Liver (tissue), 9 donors: Measurements from ENCODE around the gene GPR37. TPM values are rescaled to one million over a fixed set of nuclear protein-coding genes. Genes with fewer than 3 reads are reported as not detected.
A peak's percentile ranks its signal among the peaks of the same experiment; 100 is the strongest.

Source experiments
- DNase-seq: peaks from one replicate; pipeline ENCODE4 v3.0.0-alpha.2; 2017; ENCODE audit warnings: low spot score
- H3K27ac ChIP-seq, 2 donors: one replicate each; pipeline ENCODE4 v1.7.0; 2013; ENCODE audit warnings: inconsistent platforms in 2 of 2, low read length in 2 of 2, control low read depth in 1 of 2, low read depth in 1 of 2, mild to moderate bottlenecking in 1 of 2
- H3K27me3 ChIP-seq, 4 donors: one replicate each; pipeline versions ENCODE4 v1.6.1 to v1.7.0; 2013; ENCODE audit warnings: low read length in 3 of 4, inconsistent platforms in 1 of 4, mild to moderate bottlenecking in 1 of 4, moderate library complexity in 1 of 4; ENCODE audit not compliant: control insufficient read depth in 4 of 4, insufficient read depth in 4 of 4
- H3K36me3 ChIP-seq, 4 donors: one replicate each; pipeline versions ENCODE4 v1.6.1 to v1.7.0; 2013; ENCODE audit warnings: low read length in 3 of 4, mild to moderate bottlenecking in 3 of 4, low read depth in 1 of 4, moderate library complexity in 1 of 4; ENCODE audit not compliant: control insufficient read depth in 4 of 4, insufficient read depth in 3 of 4
- H3K4me1 ChIP-seq, 4 donors: one replicate each; pipeline versions ENCODE4 v1.6.1 to v1.7.0; 2013; ENCODE audit warnings: low read length in 3 of 4, mild to moderate bottlenecking in 3 of 4, moderate library complexity in 1 of 4; ENCODE audit not compliant: control insufficient read depth in 4 of 4, insufficient read depth in 4 of 4
- H3K4me3 ChIP-seq, 3 donors: one replicate each; pipeline versions ENCODE4 v1.6.1 to v1.7.0; 2013; ENCODE audit warnings: low read length in 3 of 3, control low read depth in 1 of 3, low read depth in 1 of 3, mild to moderate bottlenecking in 1 of 3
- H3K9ac ChIP-seq, 2 donors: one replicate each; pipeline ENCODE4 v1.7.0; 2013; ENCODE audit warnings: low read length in 2 of 2, mild to moderate bottlenecking in 2 of 2, moderate library complexity in 2 of 2, control low read depth in 1 of 2, low read depth in 1 of 2
- H3K9me3 ChIP-seq, 4 donors: one replicate each; pipeline versions ENCODE4 v1.6.1 to v1.7.0; 2013; ENCODE audit warnings: low read length in 3 of 4; ENCODE audit not compliant: control insufficient read depth in 4 of 4
- ATF3 ChIP-seq: IDR thresholded peaks from 2 replicates; pipeline ENCODE4 v1.6.1; 2016; ENCODE audit warnings: antibody characterized with exemption
- CTCF ChIP-seq: fragments of 150-350 bp; IDR thresholded peaks from 2 replicates; pipeline ENCODE4 v1.5.1; 2017; ENCODE audit warnings: improper control_type of control experiment, low read depth, low read length; ENCODE audit not compliant: missing input control
- EGR1 ChIP-seq, 2 donors: IDR thresholded peaks; 2 replicates each; pipeline ENCODE4 v1.6.1; 2016 to 2018; ENCODE audit warnings: antibody characterized with exemption in 2 of 2, low read depth in 2 of 2
- FOXA1 ChIP-seq: IDR thresholded peaks from 2 replicates; pipeline ENCODE4 v1.6.1; 2016; ENCODE audit warnings: antibody characterized with exemption
- FOXA2 ChIP-seq: IDR thresholded peaks from 2 replicates; pipeline ENCODE4 v1.6.1; 2016; ENCODE audit warnings: antibody characterized with exemption
- GABPA ChIP-seq, 2 donors: IDR thresholded peaks in 1 of 2; conservative IDR thresholded peaks in 1 of 2; 2 replicates each; pipeline ENCODE4 v1.6.1; 2016; ENCODE audit warnings: antibody characterized with exemption in 2 of 2, mild to moderate bottlenecking in 1 of 2, moderate library complexity in 1 of 2
- HNF4A ChIP-seq, 2 donors: conservative IDR thresholded peaks; 2 replicates each; pipeline ENCODE4 v1.6.1; 2016; ENCODE audit warnings: antibody characterized with exemption in 2 of 2, mild to moderate bottlenecking in 2 of 2
- HNF4G ChIP-seq: IDR thresholded peaks from 2 replicates; pipeline ENCODE4 v1.6.1; 2016; ENCODE audit warnings: antibody characterized with exemption
- JUND ChIP-seq, 2 donors: IDR thresholded peaks; 2 replicates each; pipeline ENCODE4 v1.6.1; 2016; ENCODE audit warnings: antibody characterized with exemption in 2 of 2
- NR2F2 ChIP-seq: IDR thresholded peaks from 2 replicates; pipeline ENCODE4 v1.6.1; 2016; ENCODE audit warnings: antibody characterized with exemption
- RAD21 ChIP-seq, 2 donors: IDR thresholded peaks; 2 replicates each; pipeline ENCODE4 v1.6.1; 2016; ENCODE audit warnings: antibody characterized with exemption in 2 of 2, mild to moderate bottlenecking in 2 of 2
- REST ChIP-seq: IDR thresholded peaks from 2 replicates; pipeline ENCODE4 v1.6.1; 2016; ENCODE audit warnings: antibody characterized with exemption, mild to moderate bottlenecking
- RXRA ChIP-seq, 2 donors: IDR thresholded peaks; 2 replicates each; pipeline ENCODE4 v1.6.1; 2017 to 2018; ENCODE audit warnings: antibody characterized with exemption in 2 of 2, mild to moderate bottlenecking in 1 of 2
- TAF1 ChIP-seq: conservative IDR thresholded peaks from 2 replicates; pipeline ENCODE4 v1.6.1; 2016; ENCODE audit warnings: antibody characterized with exemption, mild to moderate bottlenecking
- YY1 ChIP-seq: IDR thresholded peaks from 2 replicates; pipeline ENCODE4 v1.6.1; 2016; ENCODE audit warnings: antibody characterized with exemption, mild to moderate bottlenecking
- ZBTB33 ChIP-seq: IDR thresholded peaks from 2 replicates; pipeline ENCODE4 v1.6.1; 2016; ENCODE audit warnings: antibody characterized with exemption
- WGBS: extraction: QIAGEN DNeasy Blood & Tissue Kit; methylation state at CpG from one replicate; pipeline ENCODE4 v1.1.7; 2013; 5-methylcytosine and 5-hydroxymethylcytosine counted together
- polyA plus RNA-seq, 2 donors: library from polyadenylated mRNA; stranded (reverse) in 1 of 2; unstranded in 1 of 2; fragments of 200-250 nt in 1 of 2; fragments of >200 nt in 1 of 2; fragmentation: Nextera tagmentation in 1 of 2; extraction: Ambion mirVana in 1 of 2; gene quantifications; one replicate each; pipeline versions ENCODE4 v1.2.1 to v1.2.3, GENCODE V29; 2013 to 2015
- total RNA-seq, 2 donors: library from RNA; depleted of rRNA; stranded (reverse); fragments of >200 nt; gene quantifications; one replicate each; pipeline ENCODE4 v1.2.3, GENCODE V29; 2014
- donor health status: healthy.
- donor health status: healthy.
- donor health status: healthy.
- donor health status: healthy.
- donor health status: healthy.

Gene GPR37
- total and polyA plus RNA-seq, 4 donors = 0.33 to 12.0 (median 8.7) TPM

- no peak for DNase-seq
- H3K36me3 ChIP-seq = no peaks in the 10 kb centered on the region
- H3K9me3 ChIP-seq = no peaks in the 10 kb centered on the region
- peaks cover 0 to 7% (median 1%) of the 10 kb centered on the region in 4 donors for H3K4me1 ChIP-seq
- no peak overlapping the region for H3K9ac ChIP-seq
- no peak overlapping the region for H3K27ac ChIP-seq
- H3K4me3 ChIP-seq = no peak overlapping the region
- no peak for TF ChIP-seq RAD21 (IDR thresholded peaks at IDR 0.05)
- no peak for TF ChIP-seq TAF1
- no peak for TF ChIP-seq YY1
- TF ChIP-seq GABPA (IDR thresholded peaks at IDR 0.05 in 1 of 2, conservative IDR thresholded peaks at IDR 0.05 in 1 of 2) = no peak
- no peak for TF ChIP-seq ZBTB33
- TF ChIP-seq FOXA1 = no peak
- no peak for TF ChIP-seq HNF4G
- WGBS = 86% methylated on average over 4 of the region's 4 CpGs
- H3K27me3 ChIP-seq = peaks cover 0 to 3% (median 0%) of the 10 kb centered on the region in 4 donors
These were observed 8.3 kb upstream of the GPR37 start for GRCh38 chr7:124773938-124774337.

- no peak overlapping the region for H3K27ac ChIP-seq
- peaks cover 0 to 7% (median 1%) of the 10 kb centered on the region in 4 donors for H3K4me1 ChIP-seq
- H3K9me3 ChIP-seq = no peaks in the 10 kb centered on the region
- WGBS = 38% methylated on average over 3 of the region's 3 CpGs
- DNase-seq = no peak
- TF ChIP-seq RAD21 (IDR thresholded peaks at IDR 0.05) (peak in 1 of 2 donors; percentile 51), FOXA2 (no peak), HNF4G (no peak), ATF3 (no peak), YY1 (peak; percentile 23), RXRA (IDR thresholded peaks at IDR 0.05) (no peak), ZBTB33 (no peak), JUND (IDR thresholded peaks at IDR 0.05) (no peak), TAF1 (no peak), HNF4A (conservative IDR thresholded peaks at IDR 0.05) (peak in 1 of 2 donors; percentile 25), CTCF (no peak), EGR1 (IDR thresholded peaks at IDR 0.05; ENCODE audit: low read depth in 2 of 2) (no peak), FOXA1 (no peak), GABPA (IDR thresholded peaks at IDR 0.05 in 1 of 2, conservative IDR thresholded peaks at IDR 0.05 in 1 of 2) (no peak), REST (no peak), NR2F2 (no peak)
- H3K36me3 ChIP-seq = no peaks in the 10 kb centered on the region
- H3K9ac ChIP-seq = no peak overlapping the region
- no peak overlapping the region for H3K4me3 ChIP-seq
- peaks cover 0 to 3% (median 0%) of the 10 kb centered on the region in 4 donors for H3K27me3 ChIP-seq
These were observed 7.7 kb upstream of the GPR37 start for GRCh38 chr7:124773339-124773738.
